ENCODE results near the gene SIM2.

The SIM2 gene

GRCh38 chr21:36658926-36659325 is 40.0 kb upstream of the SIM2 start:
- in situ Hi-C loops (cut with HindIII; ENCODE audit: low pct_ligation_motif_present, low sequenced_read_pairs): no loop called here
- Histone ChIP-seq H3K27me3 (replicated peaks) (peaks cover 5% of the 10 kb centered on the region), H3K36me3 (replicated peaks) (no peaks in the 10 kb centered on the region), H3K4me3 (ENCODE audit: low read depth, low read length) (no peak overlapping the region), H3K27ac (no peak overlapping the region)
- DNase-seq: no peak
- no peak for TF ChIP-seq CTCF (IDR thresholded peaks at IDR 0.05; ENCODE audit: low read depth, low read length, missing control alignments)

GRCh38 chr21:36661511-36662309 is 37.2 kb upstream of the SIM2 start:
- H3K27me3 ChIP-seq (replicated peaks): peaks cover 10% of the 10 kb centered on the region
- H3K27ac ChIP-seq: no peak overlapping the region
- no peaks in the 10 kb centered on the region for H3K36me3 ChIP-seq (replicated peaks)
- peak; percentile 35 for DNase-seq
- peak; percentile 74 for TF ChIP-seq CTCF (IDR thresholded peaks at IDR 0.05; ENCODE audit: low read depth, low read length, missing control alignments)
- in situ Hi-C loops (cut with HindIII; ENCODE audit: low pct_ligation_motif_present, low sequenced_read_pairs): no loop called here
- no peak overlapping the region for H3K4me3 ChIP-seq (ENCODE audit: low read depth, low read length)

- Histone ChIP-seq H3K27ac (no peak overlapping the region), H3K36me3 (replicated peaks) (no peaks in the 10 kb centered on the region), H3K27me3 (replicated peaks) (peaks cover 12% of the 10 kb centered on the region), H3K4me3 (ENCODE audit: low read depth, low read length) (no peak overlapping the region)
- DNase-seq: no peak
- in situ Hi-C loops (cut with HindIII; ENCODE audit: low pct_ligation_motif_present, low sequenced_read_pairs): no loop called here
- TF ChIP-seq CTCF (IDR thresholded peaks at IDR 0.05; ENCODE audit: low read depth, low read length, missing control alignments): no peak
These were observed 35.7 kb upstream of the SIM2 start for GRCh38 chr21:36663033-36663855.

- Histone ChIP-seq H3K27ac (no peak overlapping the region), H3K36me3 (replicated peaks) (no peaks in the 10 kb centered on the region), H3K4me3 (ENCODE audit: low read depth, low read length) (no peak overlapping the region), H3K27me3 (replicated peaks) (peaks cover 14% of the 10 kb centered on the region)
- DNase-seq: no peak
- no peak for TF ChIP-seq CTCF (IDR thresholded peaks at IDR 0.05; ENCODE audit: low read depth, low read length, missing control alignments)
- in situ Hi-C loops (cut with HindIII; ENCODE audit: low pct_ligation_motif_present, low sequenced_read_pairs): no loop called here
These were observed 34.3 kb upstream of the SIM2 start for GRCh38 chr21:36664662-36664990.

- no peak for TF ChIP-seq CTCF (IDR thresholded peaks at IDR 0.05; ENCODE audit: low read depth, low read length, missing control alignments)
- Histone ChIP-seq H3K36me3 (replicated peaks) (no peaks in the 10 kb centered on the region), H3K4me3 (ENCODE audit: low read depth, low read length) (no peak overlapping the region), H3K27ac (no peak overlapping the region), H3K27me3 (replicated peaks) (peaks cover 14% of the 10 kb centered on the region)
- in situ Hi-C loops (cut with HindIII; ENCODE audit: low pct_ligation_motif_present, low sequenced_read_pairs): no loop called here
- no peak for DNase-seq
These were observed 33.1 kb upstream of the SIM2 start for GRCh38 chr21:36665806-36666205.

All from brain microvascular endothelial cell (primary cell).